ENCODE results near the gene CFAP298. TPM values are rescaled to one million over a fixed set of nuclear protein-coding genes. Genes with fewer than 3 reads are reported as not detected.

Gene CFAP298
- polyA plus RNA-seq, 3 donors, result 18.7 to 28.7 (median 26.5) TPM

- no peak overlapping the region for H3K27ac Mint-ChIP-seq
- no peaks in the 10 kb centered on the region for H3K36me3 Mint-ChIP-seq
- Histone ChIP-seq H3K4me2 (replicated peaks; ENCODE audit: extremely low read depth, low read length, poor library complexity, severe bottlenecking) (no peak overlapping the region), H2AFZ (ENCODE audit: insufficient read depth, low read depth, low read length, poor library complexity, severe bottlenecking) (no peak overlapping the region), H4K20me1 (ENCODE audit: insufficient read depth, low read length) (no peaks in the 10 kb centered on the region), H3K4me1 (ENCODE audit: control insufficient read depth in 1 of 2, insufficient read depth in 2 of 2, low read length in 2 of 2) (no peaks in the 10 kb centered on the region), H3K36me3 (replicated peaks in 1 of 2; ENCODE audit: control insufficient read depth in 1 of 2, insufficient read depth in 2 of 2, low read length in 2 of 2) (no peaks in the 10 kb centered on the region), H3K27ac (ENCODE audit: low read depth in 1 of 2, low read length in 2 of 2) (no peak overlapping the region), H3K79me2 (ENCODE audit: insufficient read depth, low read length) (no peaks in the 10 kb centered on the region), H3K4me3 (replicated peaks in 1 of 3; ENCODE audit: low read depth in 2 of 3, low read length in 3 of 3) (no peak overlapping the region), H3K9me3 (replicated peaks in 1 of 2; ENCODE audit: control insufficient read depth in 1 of 2, insufficient read depth in 1 of 2, low read length in 2 of 2) (no peaks in the 10 kb centered on the region), H3K9ac (ENCODE audit: insufficient read depth, low read length, poor library complexity, severe bottlenecking) (no peak overlapping the region), H3K27me3 (ENCODE audit: control insufficient read depth in 2 of 2, insufficient read depth in 2 of 2, low read length in 2 of 2) (no peaks in the 10 kb centered on the region)
- H3K4me1 Mint-ChIP-seq, result no peaks in the 10 kb centered on the region
- 70% methylated on average over 8 of the region's 9 CpGs for WGBS (ENCODE audit: insufficient coverage)
- H3K9me3 Mint-ChIP-seq, result no peaks in the 10 kb centered on the region
- no peak for DNase-seq
- H3K4me3 Mint-ChIP-seq, result no peak overlapping the region
- H3K27me3 Mint-ChIP-seq (ENCODE audit: low read depth in 3 of 3), result peaks cover 0 to 1% (median 1%) of the 10 kb centered on the region in 3 donors
- intact Hi-C loops (cut with micrococcal nuclease), result no loop called here
- no peak for TF ChIP-seq CTCF (IDR thresholded peaks at IDR 0.05)
These were observed 26.2 kb downstream of the CFAP298 start for GRCh38 chr21:32585970-32586369.

GRCh38 chr21:32585042-32585710 lies 27.0 kb downstream of the CFAP298 start, which contains the start of gene TCP10L:
TCP10L (minus strand) TSS chr21:32585523; CDS start chr21:32584304, 1,219 bp downstream.
- intact Hi-C loops (cut with micrococcal nuclease), result no loop called here
- Histone ChIP-seq H3K4me3 (replicated peaks in 1 of 3; ENCODE audit: low read depth in 2 of 3, low read length in 3 of 3) (no peak within 1 kb of the TSS), H3K4me2 (replicated peaks; ENCODE audit: extremely low read depth, low read length, poor library complexity, severe bottlenecking) (no peak within 1 kb of the TSS), H4K20me1 (ENCODE audit: insufficient read depth, low read length) (no peaks in the 10 kb centered on the region), H3K4me1 (ENCODE audit: control insufficient read depth in 1 of 2, insufficient read depth in 2 of 2, low read length in 2 of 2) (no peaks in the 10 kb centered on the region), H3K79me2 (ENCODE audit: insufficient read depth, low read length) (no peaks in the 10 kb centered on the region), H3K36me3 (replicated peaks in 1 of 2; ENCODE audit: control insufficient read depth in 1 of 2, insufficient read depth in 2 of 2, low read length in 2 of 2) (no peaks in the 10 kb centered on the region), H3K9me3 (replicated peaks in 1 of 2; ENCODE audit: control insufficient read depth in 1 of 2, insufficient read depth in 1 of 2, low read length in 2 of 2) (no peaks in the 10 kb centered on the region), H3K27ac (ENCODE audit: low read depth in 1 of 2, low read length in 2 of 2) (no peak within 1 kb of the TSS), H3K27me3 (ENCODE audit: control insufficient read depth in 2 of 2, insufficient read depth in 2 of 2, low read length in 2 of 2) (no peaks in the 10 kb centered on the region), H2AFZ (ENCODE audit: insufficient read depth, low read depth, low read length, poor library complexity, severe bottlenecking) (no peak within 1 kb of the TSS), H3K9ac (ENCODE audit: insufficient read depth, low read length, poor library complexity, severe bottlenecking) (no peak within 1 kb of the TSS)
- Mint-ChIP-seq H3K27ac (no peak within 1 kb of the TSS), H3K36me3 (no peaks in the 10 kb centered on the region), H3K27me3 (ENCODE audit: low read depth in 3 of 3) (peaks cover 0 to 1% (median 1%) of the 10 kb centered on the region in 3 donors), H3K9me3 (no peaks in the 10 kb centered on the region), H3K4me3 (peak within 1 kb of the TSS in 1 of 2 donors; percentile 32), H3K4me1 (no peaks in the 10 kb centered on the region)
- 89% methylated on average over 17 of the region's 17 CpGs for WGBS (ENCODE audit: insufficient coverage)
- DNase-seq, result no peak
- no peak for TF ChIP-seq CTCF (IDR thresholded peaks at IDR 0.05)

All from CD14-positive monocyte (primary cell).